Coronary artery (tissue), 2 donors: Measurements from ENCODE around the gene KRTAP9-4.
"Not testable (repeated sequence)": the region's sequence is repeated elsewhere in the genome, so short reads cannot be mapped to it uniquely, and the experiment has no call there.

Experiments used
- DNase-seq: peaks from one replicate; pipeline ENCODE4 v3.0.0-alpha.2; 2017; ENCODE audit warnings: low spot score
- H3K27ac ChIP-seq, 2 donors: fragments of 200-600 bp; sonication (generic); one replicate each; pipeline ENCODE4 v1.5.1; 2016 to 2019
- H3K4me3 ChIP-seq: fragments of 200-600 bp; sonication (generic); 2 replicates; pipeline ENCODE4 v1.5.1; 2016; ENCODE audit warnings: mild to moderate bottlenecking, moderate library complexity
- TF ChIP-seq, protein P1 (sequence below): fragments of 200-600 bp; sonication (generic); IDR thresholded peaks from one replicate; pipeline ENCODE4 v1.5.1; 2019; ENCODE audit warnings: antibody characterized with exemption

The KRTAP9-4 gene, protein sequence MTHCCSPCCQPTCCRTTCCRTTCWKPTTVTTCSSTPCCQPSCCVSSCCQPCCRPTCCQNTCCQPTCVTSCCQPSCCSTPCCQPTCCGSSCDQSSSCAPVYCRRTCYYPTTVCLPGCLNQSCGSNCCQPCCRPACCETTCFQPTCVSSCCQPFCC

GRCh38 chr17:41249637-41250240 lies at the start of gene KRTAP9-4:
Gene KRTAP9-4, plus strand, starts transcription at chr17:41249687. Its CDS starts 34 bp downstream, at chr17:41249721.
- not testable (repeated sequence) for DNase-seq, H3K4me3 ChIP-seq, H3K27ac ChIP-seq

GRCh38 chr17:41211845-41212466 lies 37.5 kb upstream of the KRTAP9-4 start:
- DNase-seq = no peak

GRCh38 chr17:41212524-41213169 lies 36.8 kb upstream of the KRTAP9-4 start:
- Histone ChIP-seq H3K27ac (no peak overlapping the region), H3K4me3 (no peak overlapping the region)
- TF ChIP-seq, protein P1, sequence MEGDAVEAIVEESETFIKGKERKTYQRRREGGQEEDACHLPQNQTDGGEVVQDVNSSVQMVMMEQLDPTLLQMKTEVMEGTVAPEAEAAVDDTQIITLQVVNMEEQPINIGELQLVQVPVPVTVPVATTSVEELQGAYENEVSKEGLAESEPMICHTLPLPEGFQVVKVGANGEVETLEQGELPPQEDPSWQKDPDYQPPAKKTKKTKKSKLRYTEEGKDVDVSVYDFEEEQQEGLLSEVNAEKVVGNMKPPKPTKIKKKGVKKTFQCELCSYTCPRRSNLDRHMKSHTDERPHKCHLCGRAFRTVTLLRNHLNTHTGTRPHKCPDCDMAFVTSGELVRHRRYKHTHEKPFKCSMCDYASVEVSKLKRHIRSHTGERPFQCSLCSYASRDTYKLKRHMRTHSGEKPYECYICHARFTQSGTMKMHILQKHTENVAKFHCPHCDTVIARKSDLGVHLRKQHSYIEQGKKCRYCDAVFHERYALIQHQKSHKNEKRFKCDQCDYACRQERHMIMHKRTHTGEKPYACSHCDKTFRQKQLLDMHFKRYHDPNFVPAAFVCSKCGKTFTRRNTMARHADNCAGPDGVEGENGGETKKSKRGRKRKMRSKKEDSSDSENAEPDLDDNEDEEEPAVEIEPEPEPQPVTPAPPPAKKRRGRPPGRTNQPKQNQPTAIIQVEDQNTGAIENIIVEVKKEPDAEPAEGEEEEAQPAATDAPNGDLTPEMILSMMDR = no peak
- DNase-seq = peak; percentile 59

More at GRCh38 chr17:41211845-41212466, 37.5 kb upstream of the KRTAP9-4 start:
- Histone ChIP-seq H3K27ac (no peak overlapping the region), H3K4me3 (no peak overlapping the region)
- TF ChIP-seq, protein P1 = no peak

- Histone ChIP-seq H3K27ac (no peak overlapping the region), H3K4me3 (no peak overlapping the region)
- TF ChIP-seq, protein P1 = no peak
- no peak for DNase-seq
These were observed 33.8 kb upstream of the KRTAP9-4 start for GRCh38 chr17:41215681-41216080.

DNA sequence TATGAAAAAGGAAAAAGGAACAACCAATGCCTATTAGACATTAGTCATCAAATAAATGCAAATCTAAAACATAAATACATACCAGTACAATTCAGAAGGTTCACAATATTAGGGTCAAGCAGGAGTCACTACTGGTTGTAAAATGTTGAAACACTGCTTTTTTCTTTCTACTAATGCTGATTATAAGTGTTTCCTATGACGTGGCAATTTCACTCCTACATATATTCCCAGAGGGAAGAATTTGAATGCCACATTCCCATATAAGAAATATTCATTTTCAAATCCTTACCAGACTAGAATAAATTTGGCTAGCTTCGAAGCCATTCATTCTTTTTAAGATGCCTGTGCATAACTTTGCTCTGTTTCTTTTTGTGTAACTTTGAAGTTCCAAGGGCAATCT lies 25.7 kb upstream of the KRTAP9-4 start:
- DNase-seq = no peak
- Histone ChIP-seq H3K4me3 (no peak overlapping the region), H3K27ac (no peak overlapping the region)
- TF ChIP-seq, protein P1 = no peak

GRCh38 chr17:41226051-41226450 lies 23.4 kb upstream of the KRTAP9-4 start:
- TF ChIP-seq, protein P1 = no peak
- Histone ChIP-seq H3K4me3 (no peak overlapping the region), H3K27ac (no peak overlapping the region)
- no peak for DNase-seq

DNA sequence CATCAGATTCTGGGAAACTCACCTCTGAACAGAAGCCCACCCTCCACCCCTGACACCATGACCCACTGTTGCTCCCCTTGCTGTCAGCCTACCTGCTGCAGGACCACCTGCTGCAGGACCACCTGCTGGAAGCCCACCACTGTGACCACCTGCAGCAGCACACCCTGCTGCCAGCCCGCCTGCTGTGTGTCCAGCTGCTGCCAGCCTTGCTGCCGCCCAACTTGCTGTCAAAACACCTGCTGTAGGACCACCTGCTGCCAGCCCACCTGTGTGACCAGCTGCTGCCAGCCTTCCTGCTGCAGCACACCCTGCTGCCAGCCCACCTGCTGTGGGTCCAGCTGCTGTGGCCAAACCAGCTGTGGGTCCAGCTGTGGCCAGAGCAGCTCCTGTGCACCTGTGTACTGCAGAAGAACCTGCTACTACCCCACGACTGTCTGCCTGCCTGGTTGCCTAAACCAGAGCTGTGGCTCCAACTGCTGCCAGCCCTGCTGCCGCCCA lies 22.8 kb upstream of the KRTAP9-4 start, which contains the start of gene KRTAP9-2:
KRTAP9-2 (plus strand) TSS at position 51 of the 498 bp plus-strand sequence; CDS start at position 58, 7 bp downstream.
- not testable (repeated sequence) for DNase-seq, H3K4me3 ChIP-seq, H3K27ac ChIP-seq
